ENCODE results near the gene MYH11. TPM values are rescaled to one million over a fixed set of nuclear protein-coding genes. Genes with fewer than 3 reads are reported as not detected.
"Not testable (repeated sequence)": the region's sequence is repeated elsewhere in the genome, so short reads cannot be mapped to it uniquely, and the experiment has no call there.

The MYH11 gene
- total RNA-seq, 2 experiments from 2014 or later, result 0.04 TPM; not detected in 1

DNA sequence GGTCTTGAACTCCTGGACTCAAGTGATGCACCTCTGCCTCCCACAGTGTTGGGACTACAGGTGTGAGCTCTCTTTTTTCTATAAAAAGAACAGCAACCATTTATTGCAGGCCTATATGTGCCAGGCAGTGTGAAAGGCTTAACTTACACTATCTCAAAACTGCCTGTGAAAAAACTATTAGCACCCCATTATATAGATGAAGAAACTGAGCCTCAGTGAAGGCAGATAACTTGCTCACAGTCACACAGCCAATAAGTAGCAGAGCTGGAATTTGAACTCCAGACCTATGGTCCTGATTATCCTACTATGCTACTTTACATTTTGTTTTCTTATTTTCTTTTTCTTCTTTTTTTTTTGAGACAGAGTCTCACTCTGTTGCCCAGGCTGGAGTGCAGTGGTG lies 191.7 kb downstream of the MYH11 start:
- H3K36me3 Mint-ChIP-seq (ENCODE audit: low read depth), result peaks cover 71% of the 10 kb centered on the region

DNA sequence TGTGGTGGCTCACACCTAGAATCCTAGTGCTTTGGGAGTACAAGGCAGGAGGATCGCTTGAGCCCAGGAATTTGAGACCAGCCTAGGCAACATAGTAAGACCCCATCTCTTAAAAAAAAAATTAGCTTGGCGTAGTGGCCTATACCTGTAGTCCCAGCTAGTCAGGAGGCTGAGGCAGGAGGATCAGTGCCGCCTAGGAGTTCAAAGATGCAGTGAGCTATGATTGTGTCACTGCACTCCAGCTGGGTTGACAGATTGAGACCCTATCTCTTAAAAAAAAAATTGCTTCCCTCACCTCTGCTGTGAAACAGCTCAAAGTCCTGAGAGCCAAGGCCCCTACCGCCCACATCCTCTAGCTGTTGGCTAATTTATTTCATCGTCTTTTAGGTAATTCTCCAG lies 196.6 kb downstream of the MYH11 start:
- no peaks in the 10 kb centered on the region for H3K9me3 Mint-ChIP-seq
- peaks cover 56% of the 10 kb centered on the region for H3K36me3 Mint-ChIP-seq (ENCODE audit: low read depth)
- ChIA-PET CTCF (interaction anchor here (2.5 kb wide), 1 partner anchor 18 kb away, joined by 12 read pairs; the partner anchor contains the start of gene MARF1), POLR2A (no interaction called here)
- H3K4me3 Mint-ChIP-seq, result no peak overlapping the region
- no peaks in the 10 kb centered on the region for H3K27me3 Mint-ChIP-seq
- DNase-seq, result no peak
- H3K4me1 Mint-ChIP-seq, result peaks cover 45% of the 10 kb centered on the region
- peak overlapping the region; percentile 55 for H3K27ac Mint-ChIP-seq

More for the DNA sequence above, 191.7 kb downstream of the MYH11 start:
- Mint-ChIP-seq H3K27ac (no peak overlapping the region), H3K4me3 (no peak overlapping the region), H3K27me3 (no peaks in the 10 kb centered on the region), H3K9me3 (no peaks in the 10 kb centered on the region), H3K4me1 (peaks cover 23% of the 10 kb centered on the region)
- ChIA-PET POLR2A (no interaction called here), CTCF (interaction anchor here (1.2 kb wide), 1 partner anchor 18 kb away, joined by 4 read pairs; no protein-coding TSS in a partner anchor)
- no peak for DNase-seq

DNA sequence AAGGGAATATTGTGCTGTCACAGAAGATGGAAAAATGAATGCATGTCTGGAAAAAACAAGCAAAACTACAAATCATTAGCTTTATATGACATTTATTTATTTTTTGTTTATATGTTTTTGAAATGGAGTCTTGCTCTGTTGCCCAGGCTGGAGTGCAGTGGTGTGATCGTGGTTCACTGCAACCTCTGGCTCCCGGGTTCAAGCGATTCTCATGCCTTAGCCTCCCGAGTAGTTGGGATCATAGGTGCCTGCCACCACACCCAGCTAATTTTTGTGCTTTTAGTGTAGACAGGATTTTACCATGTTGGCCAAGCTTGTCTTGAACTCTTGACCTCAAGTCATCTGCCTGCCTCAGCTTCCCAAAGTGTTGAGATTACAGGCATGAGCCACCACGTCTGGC lies 198.3 kb downstream of the MYH11 start:
- peak overlapping the region; percentile 45 for H3K4me3 Mint-ChIP-seq
- peak overlapping the region; percentile 93 for H3K27ac Mint-ChIP-seq
- CTCF ChIA-PET, result interaction anchor here (0.8 to 2.5 kb wide), 3 partner anchors 11 to 23 kb away, joined by 4 to 12 read pairs (median 4); partner anchors contain the start of gene MARF1
- peaks cover 54% of the 10 kb centered on the region for H3K36me3 Mint-ChIP-seq (ENCODE audit: low read depth)
- H3K9me3 Mint-ChIP-seq, result no peaks in the 10 kb centered on the region
- POLR2A ChIA-PET, result no interaction called here
- peaks cover 48% of the 10 kb centered on the region for H3K4me1 Mint-ChIP-seq
- DNase-seq, result no peak
- no peaks in the 10 kb centered on the region for H3K27me3 Mint-ChIP-seq

DNA sequence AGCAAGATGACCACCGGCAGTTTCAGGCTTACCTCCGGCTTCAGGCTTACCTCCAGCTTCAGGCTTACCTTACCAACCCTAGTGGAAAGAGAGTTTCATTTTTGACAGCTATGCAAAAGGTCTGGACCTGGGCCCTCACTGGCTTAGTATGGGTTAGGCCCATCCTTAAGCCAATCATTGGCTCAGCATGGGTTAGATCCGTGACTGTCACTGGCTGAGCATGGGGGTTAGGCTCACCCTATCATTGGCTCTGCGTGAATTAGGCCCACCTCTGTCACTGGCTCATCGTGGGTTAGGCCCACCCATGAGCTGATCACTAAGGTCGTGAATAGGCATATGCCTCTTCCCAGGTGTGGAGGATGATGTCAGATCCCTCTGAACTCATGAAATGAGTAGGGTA lies 198.7 kb downstream of the MYH11 start:
- Mint-ChIP-seq H3K4me3 (no peak overlapping the region), H3K9me3 (no peaks in the 10 kb centered on the region), H3K27ac (peak overlapping the region; percentile 81), H3K27me3 (no peaks in the 10 kb centered on the region), H3K4me1 (peaks cover 51% of the 10 kb centered on the region), H3K36me3 (ENCODE audit: low read depth) (peaks cover 54% of the 10 kb centered on the region)
- DNase-seq, result no peak
- ChIA-PET CTCF (interaction anchor here (0.8 to 2.5 kb wide), 2 partner anchors 16 to 22 kb away, joined by 4 to 12 read pairs; partner anchors contain the start of gene MARF1), POLR2A (no interaction called here)

DNA sequence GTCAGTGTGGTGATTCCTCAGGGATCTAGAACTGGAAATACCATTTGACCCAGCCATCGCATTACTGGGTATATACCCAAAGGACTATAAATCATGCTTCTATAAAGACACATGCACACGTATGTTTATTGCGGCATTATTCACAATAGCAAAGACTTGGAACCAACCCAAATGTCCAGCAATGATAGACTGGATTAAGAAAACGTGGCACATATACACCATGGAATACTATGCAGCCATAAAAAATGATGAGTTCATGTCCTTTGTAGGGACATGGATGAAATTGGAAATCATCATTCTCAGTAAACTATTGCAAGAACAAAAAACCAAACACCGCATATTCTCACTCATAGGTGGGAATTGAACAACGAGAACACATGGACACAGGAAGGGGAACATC lies 201.3 kb downstream of the MYH11 start:
- Mint-ChIP-seq H3K4me1 (peaks cover 54% of the 10 kb centered on the region), H3K36me3 (ENCODE audit: low read depth) (peaks cover 50% of the 10 kb centered on the region)
- H3K27me3 Mint-ChIP-seq, CTCF ChIA-PET, H3K9me3 Mint-ChIP-seq, H3K27ac Mint-ChIP-seq, POLR2A ChIA-PET, H3K4me3 Mint-ChIP-seq, DNase-seq: not testable (repeated sequence)

DNA sequence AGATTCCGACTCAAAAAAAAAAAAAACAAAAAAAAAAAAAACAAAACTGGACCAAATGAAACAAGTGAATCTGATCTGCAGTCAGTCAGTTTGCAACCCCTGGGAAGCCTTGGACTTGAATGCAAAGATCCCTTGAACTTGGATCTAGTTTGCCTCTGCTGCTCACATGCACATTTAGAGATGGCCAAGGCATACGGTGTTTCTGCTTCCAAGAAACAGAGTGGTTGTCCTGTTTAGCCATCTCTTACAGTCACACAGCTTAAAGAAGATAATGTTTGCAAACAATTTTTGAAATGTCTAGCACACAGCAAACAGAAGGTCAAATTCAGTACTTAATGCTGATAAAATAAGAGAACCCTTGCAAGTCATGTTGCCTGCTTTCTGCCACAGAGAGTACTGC lies 202.2 kb downstream of the MYH11 start:
- POLR2A ChIA-PET, result no interaction called here
- H3K27me3 Mint-ChIP-seq, result no peaks in the 10 kb centered on the region
- DNase-seq, result no peak
- H3K9me3 Mint-ChIP-seq, result no peaks in the 10 kb centered on the region
- peaks cover 48% of the 10 kb centered on the region for H3K4me1 Mint-ChIP-seq
- CTCF ChIA-PET, result interaction anchor here (0.6 kb wide), 1 partner anchor 102 kb away, joined by 3 read pairs; no protein-coding TSS in a partner anchor
- H3K4me3 Mint-ChIP-seq, result no peak overlapping the region
- H3K27ac Mint-ChIP-seq, result no peak overlapping the region
- H3K36me3 Mint-ChIP-seq (ENCODE audit: low read depth), result peaks cover 46% of the 10 kb centered on the region

DNA sequence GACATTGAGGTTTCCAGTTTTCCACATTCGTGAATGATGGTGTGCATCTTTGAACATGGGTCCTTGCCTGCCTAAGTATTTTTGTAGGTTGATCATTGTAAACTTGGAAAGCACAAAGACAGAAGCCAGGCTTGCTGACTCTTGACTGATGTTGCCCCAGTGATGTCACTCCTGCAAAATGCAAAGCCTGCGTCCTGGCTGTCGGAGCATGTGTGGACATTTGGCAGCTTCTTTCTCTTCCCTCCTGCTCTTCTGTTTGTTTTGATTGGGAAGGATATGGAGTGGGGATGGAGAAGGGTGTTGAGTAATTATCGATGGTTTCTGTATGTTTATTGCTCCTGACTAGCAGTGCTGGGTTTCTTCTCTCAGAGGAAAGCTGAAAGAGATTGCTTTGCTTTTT lies 203.6 kb downstream of the MYH11 start:
- H3K4me3 Mint-ChIP-seq, result peak overlapping the region; percentile 93
- no peaks in the 10 kb centered on the region for H3K27me3 Mint-ChIP-seq
- no peak overlapping the region for H3K27ac Mint-ChIP-seq
- ChIA-PET CTCF (interaction anchor here (0.6 to 1.6 kb wide), 4 partner anchors 9 to 19 kb away, joined by 3 to 6 read pairs (median 4); partner anchors contain the start of gene MARF1), POLR2A (no interaction called here)
- peaks cover 41% of the 10 kb centered on the region for H3K4me1 Mint-ChIP-seq
- H3K9me3 Mint-ChIP-seq, result no peaks in the 10 kb centered on the region
- DNase-seq, result no peak
- peaks cover 41% of the 10 kb centered on the region for H3K36me3 Mint-ChIP-seq (ENCODE audit: low read depth)

Other genes with a start within 250 kb of the MYH11 start
- 100 to 1,000 TPM in 1 of 2 experiments, 10 to 100 TPM in 1; 79.9 to 101 TPM for gene MARF1, start 213.9 kb downstream of the MYH11 start, total RNA-seq
- 100 to 1,000 TPM; 144 to 147 TPM for gene NDE1, start 206.8 kb downstream of the MYH11 start, total RNA-seq
- gene CEP20, start 31.6 kb upstream of the MYH11 start, total RNA-seq, result 10 to 100 TPM; 46.2 to 59.4 TPM
- gene ABCC1, start 92.6 kb upstream of the MYH11 start, total RNA-seq, result 10 to 100 TPM; 51.7 to 55.2 TPM